ENCODE data around the gene ZNF225. TPM values are rescaled to one million over a fixed set of nuclear protein-coding genes. Genes with fewer than 3 reads are reported as not detected.
"Not testable (repeated sequence)": the region's sequence is repeated elsewhere in the genome, so short reads cannot be mapped to it uniquely, and the experiment has no call there.

The ZNF225 gene
- polyA plus RNA-seq, 6 donors from 2014 or later: 2.2 to 6.4 (median 3.3) TPM

- H3K27me3 Mint-ChIP-seq; H3K4me3 Mint-ChIP-seq; DNase-seq; ATAC-seq (ENCODE audit: low read depth in 2 of 2); H3K27ac Mint-ChIP-seq: not testable (repeated sequence)
- Mint-ChIP-seq H3K9me3 (peaks cover 10 to 65% (median 44%) of the 10 kb centered on the region in 7 donors), H3K36me3 (peaks cover 62 to 72% of the 10 kb centered on the region in 2 donors), H3K4me1 (peaks cover 10 to 25% (median 19%) of the 10 kb centered on the region in 3 donors)
Measured at GRCh38 chr19:44170660-44171059, 57.5 kb downstream of the ZNF225 start.

- no peaks in the 10 kb centered on the region for H3K27me3 Mint-ChIP-seq
- H3K4me3 Mint-ChIP-seq: peak overlapping the region in 1 of 8 donors; percentile 5
- DNase-seq (no peak), ATAC-seq (ENCODE audit: low read depth in 2 of 2) (no peak)
- peaks cover 65% of the 10 kb centered on the region in 2 donors for H3K36me3 Mint-ChIP-seq
- H3K4me1 Mint-ChIP-seq: no peaks in the 10 kb centered on the region
- peaks cover 22 to 89% (median 65%) of the 10 kb centered on the region in 7 donors for H3K9me3 Mint-ChIP-seq
- H3K27ac Mint-ChIP-seq: peak overlapping the region in 1 of 6 donors; percentile 45
Measured at GRCh38 chr19:44176590-44176989, 63.4 kb downstream of the ZNF225 start.

GRCh38 chr19:44180968-44181367 lies 67.8 kb downstream of the ZNF225 start:
- Mint-ChIP-seq H3K9me3 (peaks cover 21 to 85% (median 56%) of the 10 kb centered on the region in 7 donors), H3K4me1 (no peaks in the 10 kb centered on the region)

GRCh38 chr19:44182145-44182544 lies 68.9 kb downstream of the ZNF225 start:
- no peaks in the 10 kb centered on the region for H3K27me3 Mint-ChIP-seq
- peaks cover 11 to 81% (median 50%) of the 10 kb centered on the region in 7 donors for H3K9me3 Mint-ChIP-seq
- no peak for ATAC-seq (ENCODE audit: low read depth in 2 of 2)
- DNase-seq: no peak
- no peak overlapping the region for H3K4me3 Mint-ChIP-seq
- H3K36me3 Mint-ChIP-seq: peaks cover 20 to 30% of the 10 kb centered on the region in 2 donors
- H3K27ac Mint-ChIP-seq: no peak overlapping the region
- H3K4me1 Mint-ChIP-seq: no peaks in the 10 kb centered on the region

More at GRCh38 chr19:44180968-44181367, 67.8 kb downstream of the ZNF225 start:
- ATAC-seq (ENCODE audit: low read depth in 2 of 2) (no peak), DNase-seq (no peak)
- peaks cover 32 to 38% of the 10 kb centered on the region in 2 donors for H3K36me3 Mint-ChIP-seq
- H3K27me3 Mint-ChIP-seq: no peaks in the 10 kb centered on the region
- no peak overlapping the region for H3K27ac Mint-ChIP-seq
- no peak overlapping the region for H3K4me3 Mint-ChIP-seq

Other genes starting within 250 kb of the ZNF225 start
- 10 to 100 TPM in 1 of 6 donors, 1 to 10 TPM in 5; 3.1 to 11.3 (median 6.6) TPM for gene ZNF404, start 229.4 kb upstream of the ZNF225 start, polyA plus RNA-seq (ENCODE audit: low read depth in 6 of 6)
- gene ZNF45, start 178.1 kb upstream of the ZNF225 start, polyA plus RNA-seq (ENCODE audit: low read depth in 6 of 6): 10 to 100 TPM in 5 of 6 donors, 1 to 10 TPM in 1; 5.2 to 26.1 (median 15.1) TPM
- 1 to 10 TPM in 2 of 6 donors, under 1 TPM in 3, not detected in 1; 0.41 to 4.6 (median 0.97) TPM for gene ZNF221, start 162.2 kb upstream of the ZNF225 start, polyA plus RNA-seq (ENCODE audit: low read depth in 6 of 6)
- gene ZNF155, start 129.2 kb upstream of the ZNF225 start, polyA plus RNA-seq (ENCODE audit: low read depth in 6 of 6): 1 to 10 TPM in 5 of 6 donors, not detected in 1; 1.9 to 4.4 (median 3.2) TPM
- 1 to 10 TPM; 1.9 to 8.8 (median 3.9) TPM for gene ZNF230, start 110.4 kb upstream of the ZNF225 start, polyA plus RNA-seq (ENCODE audit: low read depth in 6 of 6)
- 1 to 10 TPM; 3.6 to 5.3 (median 4.6) TPM for gene ZNF222, start 88.0 kb upstream of the ZNF225 start, polyA plus RNA-seq (ENCODE audit: low read depth in 6 of 6)
- gene ZNF223, start 61.4 kb upstream of the ZNF225 start, polyA plus RNA-seq (ENCODE audit: low read depth in 6 of 6): 1 to 10 TPM in 5 of 6 donors, not detected in 1; 1.9 to 3.3 (median 2.9) TPM
- 1 to 10 TPM in 3 of 6 donors, under 1 TPM in 3; 0.09 to 1.2 (median 0.95) TPM for gene ZNF284, start 41.2 kb upstream of the ZNF225 start, polyA plus RNA-seq (ENCODE audit: low read depth in 6 of 6)
- 10 to 100 TPM in 4 of 6 donors, 1 to 10 TPM in 2; 7.5 to 20.7 (median 12.5) TPM for gene ZNF224, start 19.0 kb upstream of the ZNF225 start, polyA plus RNA-seq (ENCODE audit: low read depth in 6 of 6)
- gene ZNF234, start 28.2 kb downstream of the ZNF225 start, polyA plus RNA-seq (ENCODE audit: low read depth in 6 of 6): 1 to 10 TPM; 1.1 to 8.2 (median 4.9) TPM
- gene ZNF226, start 51.7 kb downstream of the ZNF225 start, polyA plus RNA-seq (ENCODE audit: low read depth in 6 of 6): 10 to 100 TPM; 26.0 to 38.5 (median 30.8) TPM
- 10 to 100 TPM; 13.7 to 27.9 (median 16.2) TPM for gene ZNF227, start 99.1 kb downstream of the ZNF225 start, polyA plus RNA-seq (ENCODE audit: low read depth in 6 of 6)
- 1 to 10 TPM in 4 of 6 donors, under 1 TPM in 1, not detected in 1; 0.92 to 2.9 (median 2.7) TPM for gene ZNF233, start 146.5 kb downstream of the ZNF225 start, polyA plus RNA-seq (ENCODE audit: low read depth in 6 of 6)
- 1 to 10 TPM in 5 of 6 donors, not detected in 1; 2.5 to 7.3 (median 4.3) TPM for gene ZNF235, start 191.6 kb downstream of the ZNF225 start, polyA plus RNA-seq (ENCODE audit: low read depth in 6 of 6)
- 1 to 10 TPM in 1 of 6 donors, under 1 TPM in 4, not detected in 1; 0.12 to 1.0 (median 0.36) TPM for gene ZNF112, start 243.3 kb downstream of the ZNF225 start, polyA plus RNA-seq (ENCODE audit: low read depth in 6 of 6)

All from naive B cell (primary cell).